ENCODE measurements around the gene TRIM5. TPM values are rescaled to one million over a fixed set of nuclear protein-coding genes. Genes with fewer than 3 reads are reported as not detected.

The TRIM5 gene
- total and polyA plus RNA-seq, 2 experiments from 2014 or later = 20.8 to 21.0 TPM

DNA sequence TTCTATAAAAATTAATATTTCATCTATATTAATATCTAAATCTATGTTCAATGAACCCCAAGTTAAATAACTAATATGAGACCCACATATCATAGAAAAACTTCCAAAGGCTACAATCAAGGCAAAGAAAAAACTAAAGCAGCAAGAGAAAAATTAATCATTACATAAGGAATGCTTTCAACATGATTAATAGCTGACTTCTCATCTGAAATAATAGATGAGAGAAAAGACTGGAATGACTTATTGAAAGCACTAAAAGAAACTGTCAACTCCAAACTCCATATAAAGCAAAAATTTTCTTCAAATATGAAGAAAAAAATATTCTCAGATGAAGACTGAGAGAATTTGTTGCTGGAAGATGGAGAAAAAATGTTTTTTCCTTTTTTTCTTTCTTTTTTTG, 13.0 kb downstream of the TRIM5 start (continued):
- TF ChIP-seq, protein P1, sequence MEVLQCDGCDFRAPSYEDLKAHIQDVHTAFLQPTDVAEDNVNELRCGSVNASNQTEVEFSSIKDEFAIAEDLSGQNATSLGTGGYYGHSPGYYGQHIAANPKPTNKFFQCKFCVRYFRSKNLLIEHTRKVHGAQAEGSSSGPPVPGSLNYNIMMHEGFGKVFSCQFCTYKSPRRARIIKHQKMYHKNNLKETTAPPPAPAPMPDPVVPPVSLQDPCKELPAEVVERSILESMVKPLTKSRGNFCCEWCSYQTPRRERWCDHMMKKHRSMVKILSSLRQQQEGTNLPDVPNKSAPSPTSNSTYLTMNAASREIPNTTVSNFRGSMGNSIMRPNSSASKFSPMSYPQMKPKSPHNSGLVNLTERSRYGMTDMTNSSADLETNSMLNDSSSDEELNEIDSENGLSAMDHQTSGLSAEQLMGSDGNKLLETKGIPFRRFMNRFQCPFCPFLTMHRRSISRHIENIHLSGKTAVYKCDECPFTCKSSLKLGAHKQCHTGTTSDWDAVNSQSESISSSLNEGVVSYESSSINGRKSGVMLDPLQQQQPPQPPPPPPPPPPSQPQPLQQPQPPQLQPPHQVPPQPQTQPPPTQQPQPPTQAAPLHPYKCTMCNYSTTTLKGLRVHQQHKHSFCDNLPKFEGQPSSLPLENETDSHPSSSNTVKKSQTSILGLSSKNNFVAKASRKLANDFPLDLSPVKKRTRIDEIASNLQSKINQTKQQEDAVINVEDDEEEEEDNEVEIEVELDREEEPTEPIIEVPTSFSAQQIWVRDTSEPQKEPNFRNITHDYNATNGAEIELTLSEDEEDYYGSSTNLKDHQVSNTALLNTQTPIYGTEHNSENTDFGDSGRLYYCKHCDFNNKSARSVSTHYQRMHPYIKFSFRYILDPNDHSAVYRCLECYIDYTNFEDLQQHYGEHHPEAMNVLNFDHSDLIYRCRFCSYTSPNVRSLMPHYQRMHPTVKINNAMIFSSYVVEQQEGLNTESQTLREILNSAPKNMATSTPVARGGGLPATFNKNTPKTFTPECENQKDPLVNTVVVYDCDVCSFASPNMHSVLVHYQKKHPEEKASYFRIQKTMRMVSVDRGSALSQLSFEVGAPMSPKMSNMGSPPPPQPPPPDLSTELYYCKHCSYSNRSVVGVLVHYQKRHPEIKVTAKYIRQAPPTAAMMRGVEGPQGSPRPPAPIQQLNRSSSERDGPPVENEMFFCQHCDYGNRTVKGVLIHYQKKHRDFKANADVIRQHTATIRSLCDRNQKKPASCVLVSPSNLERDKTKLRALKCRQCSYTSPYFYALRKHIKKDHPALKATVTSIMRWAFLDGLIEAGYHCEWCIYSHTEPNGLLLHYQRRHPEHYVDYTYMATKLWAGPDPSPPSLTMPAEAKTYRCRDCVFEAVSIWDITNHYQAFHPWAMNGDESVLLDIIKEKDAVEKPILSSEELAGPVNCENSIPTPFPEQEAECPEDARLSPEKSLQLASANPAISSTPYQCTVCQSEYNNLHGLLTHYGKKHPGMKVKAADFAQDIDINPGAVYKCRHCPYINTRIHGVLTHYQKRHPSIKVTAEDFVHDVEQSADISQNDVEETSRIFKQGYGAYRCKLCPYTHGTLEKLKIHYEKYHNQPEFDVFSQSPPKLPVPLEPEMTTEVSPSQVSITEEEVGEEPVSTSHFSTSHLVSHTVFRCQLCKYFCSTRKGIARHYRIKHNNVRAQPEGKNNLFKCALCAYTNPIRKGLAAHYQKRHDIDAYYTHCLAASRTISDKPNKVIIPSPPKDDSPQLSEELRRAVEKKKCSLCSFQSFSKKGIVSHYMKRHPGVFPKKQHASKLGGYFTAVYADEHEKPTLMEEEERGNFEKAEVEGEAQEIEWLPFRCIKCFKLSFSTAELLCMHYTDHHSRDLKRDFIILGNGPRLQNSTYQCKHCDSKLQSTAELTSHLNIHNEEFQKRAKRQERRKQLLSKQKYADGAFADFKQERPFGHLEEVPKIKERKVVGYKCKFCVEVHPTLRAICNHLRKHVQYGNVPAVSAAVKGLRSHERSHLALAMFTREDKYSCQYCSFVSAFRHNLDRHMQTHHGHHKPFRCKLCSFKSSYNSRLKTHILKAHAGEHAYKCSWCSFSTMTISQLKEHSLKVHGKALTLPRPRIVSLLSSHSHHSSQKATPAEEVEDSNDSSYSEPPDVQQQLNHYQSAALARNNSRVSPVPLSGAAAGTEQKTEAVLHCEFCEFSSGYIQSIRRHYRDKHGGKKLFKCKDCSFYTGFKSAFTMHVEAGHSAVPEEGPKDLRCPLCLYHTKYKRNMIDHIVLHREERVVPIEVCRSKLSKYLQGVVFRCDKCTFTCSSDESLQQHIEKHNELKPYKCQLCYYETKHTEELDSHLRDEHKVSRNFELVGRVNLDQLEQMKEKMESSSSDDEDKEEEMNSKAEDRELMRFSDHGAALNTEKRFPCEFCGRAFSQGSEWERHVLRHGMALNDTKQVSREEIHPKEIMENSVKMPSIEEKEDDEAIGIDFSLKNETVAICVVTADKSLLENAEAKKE (CRISPR knock-in tag; IDR thresholded peaks at IDR 0.05) = no peak
- TF ChIP-seq ZNF331 (CRISPR knock-in tag; IDR thresholded peaks at IDR 0.05; ENCODE audit: low read depth) (no peak), STAT1 (IDR thresholded peaks at IDR 0.05; ENCODE audit: unreplicated experiment) (no peak), EZH2 (IDR thresholded peaks at IDR 0.05; ENCODE audit: low read depth, unreplicated experiment) (no peak), CREB1 (CRISPR knock-in tag; IDR thresholded peaks at IDR 0.05; ENCODE audit: low read depth) (no peak), JUNB (IDR thresholded peaks at IDR 0.05; ENCODE audit: unreplicated experiment) (no peak), ZNF114 (CRISPR knock-in tag; IDR thresholded peaks at IDR 0.05) (no peak), NANOG (IDR thresholded peaks at IDR 0.05; ENCODE audit: borderline replicate concordance) (no peak)
- TF ChIP-seq, protein P2, sequence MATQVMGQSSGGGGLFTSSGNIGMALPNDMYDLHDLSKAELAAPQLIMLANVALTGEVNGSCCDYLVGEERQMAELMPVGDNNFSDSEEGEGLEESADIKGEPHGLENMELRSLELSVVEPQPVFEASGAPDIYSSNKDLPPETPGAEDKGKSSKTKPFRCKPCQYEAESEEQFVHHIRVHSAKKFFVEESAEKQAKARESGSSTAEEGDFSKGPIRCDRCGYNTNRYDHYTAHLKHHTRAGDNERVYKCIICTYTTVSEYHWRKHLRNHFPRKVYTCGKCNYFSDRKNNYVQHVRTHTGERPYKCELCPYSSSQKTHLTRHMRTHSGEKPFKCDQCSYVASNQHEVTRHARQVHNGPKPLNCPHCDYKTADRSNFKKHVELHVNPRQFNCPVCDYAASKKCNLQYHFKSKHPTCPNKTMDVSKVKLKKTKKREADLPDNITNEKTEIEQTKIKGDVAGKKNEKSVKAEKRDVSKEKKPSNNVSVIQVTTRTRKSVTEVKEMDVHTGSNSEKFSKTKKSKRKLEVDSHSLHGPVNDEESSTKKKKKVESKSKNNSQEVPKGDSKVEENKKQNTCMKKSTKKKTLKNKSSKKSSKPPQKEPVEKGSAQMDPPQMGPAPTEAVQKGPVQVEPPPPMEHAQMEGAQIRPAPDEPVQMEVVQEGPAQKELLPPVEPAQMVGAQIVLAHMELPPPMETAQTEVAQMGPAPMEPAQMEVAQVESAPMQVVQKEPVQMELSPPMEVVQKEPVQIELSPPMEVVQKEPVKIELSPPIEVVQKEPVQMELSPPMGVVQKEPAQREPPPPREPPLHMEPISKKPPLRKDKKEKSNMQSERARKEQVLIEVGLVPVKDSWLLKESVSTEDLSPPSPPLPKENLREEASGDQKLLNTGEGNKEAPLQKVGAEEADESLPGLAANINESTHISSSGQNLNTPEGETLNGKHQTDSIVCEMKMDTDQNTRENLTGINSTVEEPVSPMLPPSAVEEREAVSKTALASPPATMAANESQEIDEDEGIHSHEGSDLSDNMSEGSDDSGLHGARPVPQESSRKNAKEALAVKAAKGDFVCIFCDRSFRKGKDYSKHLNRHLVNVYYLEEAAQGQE (IDR thresholded peaks at IDR 0.05; ENCODE audit: unreplicated experiment) = no peak
- TF ChIP-seq, protein P3, sequence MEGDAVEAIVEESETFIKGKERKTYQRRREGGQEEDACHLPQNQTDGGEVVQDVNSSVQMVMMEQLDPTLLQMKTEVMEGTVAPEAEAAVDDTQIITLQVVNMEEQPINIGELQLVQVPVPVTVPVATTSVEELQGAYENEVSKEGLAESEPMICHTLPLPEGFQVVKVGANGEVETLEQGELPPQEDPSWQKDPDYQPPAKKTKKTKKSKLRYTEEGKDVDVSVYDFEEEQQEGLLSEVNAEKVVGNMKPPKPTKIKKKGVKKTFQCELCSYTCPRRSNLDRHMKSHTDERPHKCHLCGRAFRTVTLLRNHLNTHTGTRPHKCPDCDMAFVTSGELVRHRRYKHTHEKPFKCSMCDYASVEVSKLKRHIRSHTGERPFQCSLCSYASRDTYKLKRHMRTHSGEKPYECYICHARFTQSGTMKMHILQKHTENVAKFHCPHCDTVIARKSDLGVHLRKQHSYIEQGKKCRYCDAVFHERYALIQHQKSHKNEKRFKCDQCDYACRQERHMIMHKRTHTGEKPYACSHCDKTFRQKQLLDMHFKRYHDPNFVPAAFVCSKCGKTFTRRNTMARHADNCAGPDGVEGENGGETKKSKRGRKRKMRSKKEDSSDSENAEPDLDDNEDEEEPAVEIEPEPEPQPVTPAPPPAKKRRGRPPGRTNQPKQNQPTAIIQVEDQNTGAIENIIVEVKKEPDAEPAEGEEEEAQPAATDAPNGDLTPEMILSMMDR (conservative IDR thresholded peaks at IDR 0.05; ENCODE audit: low read depth in 2 of 2) = no peak
